AG09309 (cell line): ENCODE measurements around the gene AP3M1.

Experiments used
- DNase-seq: peaks from one replicate; pipeline ENCODE4 v3.0.0-alpha.2; 2010; ENCODE audit warnings: low read depth
- H3K4me3 ChIP-seq: 2 replicates; pipeline ENCODE4 v1.5.1; 2011; ENCODE audit warnings: mild to moderate bottlenecking, low read depth, low read length, moderate library complexity; ENCODE audit not compliant: control insufficient read depth
- CTCF ChIP-seq: IDR thresholded peaks from 2 replicates; pipeline ENCODE4 v1.5.1; 2011; ENCODE audit warnings: mild to moderate bottlenecking, low read depth, low read length, inconsistent platforms; ENCODE audit not compliant: insufficient read depth, control insufficient read depth; ENCODE audit errors: missing control alignments

The AP3M1 gene

GRCh38 chr10:74175510-74176379 is 25.1 kb upstream of the AP3M1 start:
- peak overlapping the region; percentile 96 for H3K4me3 ChIP-seq
- TF ChIP-seq CTCF = no peak

GRCh38 chr10:74174521-74174920 is 23.9 kb upstream of the AP3M1 start:
- TF ChIP-seq CTCF = no peak

More at GRCh38 chr10:74175510-74176379, 25.1 kb upstream of the AP3M1 start:
- DNase-seq = no peak

GRCh38 chr10:74171625-74172024 is 21.0 kb upstream of the AP3M1 start:
- no peak overlapping the region for H3K4me3 ChIP-seq
- no peak for TF ChIP-seq CTCF
- no peak for DNase-seq

More at GRCh38 chr10:74174521-74174920, 23.9 kb upstream of the AP3M1 start:
- DNase-seq = no peak
- no peak overlapping the region for H3K4me3 ChIP-seq

- no peak overlapping the region for H3K4me3 ChIP-seq
- DNase-seq = no peak
- TF ChIP-seq CTCF = no peak
Measured at GRCh38 chr10:74167443-74167842, 16.8 kb upstream of the AP3M1 start.

GRCh38 chr10:74165530-74165901 is 14.9 kb upstream of the AP3M1 start:
- no peak for TF ChIP-seq CTCF
- H3K4me3 ChIP-seq = no peak overlapping the region
- DNase-seq = no peak

- no peak for TF ChIP-seq CTCF
- H3K4me3 ChIP-seq = no peak overlapping the region
- no peak for DNase-seq
Measured at GRCh38 chr10:74164716-74165529, 14.3 kb upstream of the AP3M1 start.
